GM18517 (cell line): ENCODE measurements around the gene HSPBP1.

Experiments used
- ATAC-seq: cut with Tn5 transposase; IDR thresholded peaks from one replicate; pipeline ENCODE4 v1.9.1; 2021; ENCODE audit warnings: mild to moderate bottlenecking, moderate library complexity; ENCODE audit not compliant: unreplicated experiment

Gene HSPBP1

GRCh38 chr19:55223291-55224037, 56.4 kb downstream of the HSPBP1 start:
- ATAC-seq: no peak

GRCh38 chr19:55220525-55220924, 59.4 kb downstream of the HSPBP1 start:
- no peak for ATAC-seq

GRCh38 chr19:55216461-55217198, 63.3 kb downstream of the HSPBP1 start:
- ATAC-seq: no peak

DNA sequence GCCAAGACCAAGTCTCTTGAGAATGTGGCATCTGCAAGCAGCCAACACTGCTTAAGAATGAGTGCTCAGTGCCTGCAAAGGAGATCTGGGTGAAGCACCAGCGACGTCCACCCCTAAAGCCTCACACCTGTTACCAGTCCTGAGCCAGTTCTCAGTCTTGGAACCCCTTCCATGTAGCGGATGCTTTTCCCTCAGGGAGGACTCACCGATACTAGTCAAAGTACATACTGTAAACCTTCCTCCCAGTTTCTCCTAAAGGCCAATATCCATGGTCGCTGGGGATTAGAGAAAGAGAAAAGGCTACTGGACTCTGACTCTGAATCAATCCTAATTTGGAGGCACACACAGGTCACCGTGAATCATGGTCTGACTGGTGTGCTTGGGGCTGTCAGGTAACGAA, 66.4 kb downstream of the HSPBP1 start:
- no peak for ATAC-seq

DNA sequence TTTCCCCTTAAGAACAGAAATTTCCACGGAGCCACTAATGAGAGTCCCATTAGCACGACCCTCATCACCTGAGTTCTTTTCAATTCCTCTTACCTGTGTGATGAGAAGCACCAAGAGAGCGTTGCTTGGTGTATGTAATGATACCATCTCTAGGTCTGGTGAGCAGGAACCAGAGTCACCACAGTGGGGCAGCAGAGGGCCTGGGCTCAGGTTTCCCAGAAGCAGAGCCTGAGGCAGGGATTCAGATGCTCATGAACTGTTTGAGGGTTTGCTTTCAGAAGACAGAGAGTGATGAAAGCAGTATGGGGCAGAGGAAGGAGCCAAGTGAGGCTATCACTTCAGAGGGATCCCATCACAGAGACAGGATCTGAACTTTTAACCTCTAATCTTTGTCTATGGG, 67.5 kb downstream of the HSPBP1 start:
- no peak for ATAC-seq
